ENCODE results near the gene THPO. TPM values are rescaled to one million over a fixed set of nuclear protein-coding genes. Genes with fewer than 3 reads are reported as not detected.

Gene THPO
- total RNA-seq, 1 experiment from 2014 or later = not detected

GRCh38 chr3:184354754-184355153 lies 23.3 kb downstream of the THPO start:
- no peaks in the 10 kb centered on the region for H3K9me2 ChIP-seq (replicated peaks; ENCODE audit: low read length)
- no peaks in the 10 kb centered on the region for H3K79me2 ChIP-seq (ENCODE audit: low read length)
- no peaks in the 10 kb centered on the region for H3K27me3 ChIP-seq (ENCODE audit: low read length)
- no peak overlapping the region for H3K4me2 ChIP-seq (ENCODE audit: low read length)
- no peaks in the 10 kb centered on the region for H3F3A ChIP-seq (ENCODE audit: low read length, unreplicated experiment)
- CTCF ChIA-PET = no interaction called here
- no peak overlapping the region for H3K27ac ChIP-seq (ENCODE audit: low read length)
- POLR2A ChIA-PET (ENCODE audit: unreplicated experiment) = no interaction called here
- H3K4me1 ChIP-seq (ENCODE audit: insufficient read depth, low read length) = no peaks in the 10 kb centered on the region
- ATAC-seq = peak; percentile 16
- no peak overlapping the region for H2AFZ ChIP-seq (ENCODE audit: low read length)
- DNase-seq = no peak
- intact Hi-C loops (cut with micrococcal nuclease) = no loop called here
- TF ChIP-seq EZH2phosphoT487 (IDR thresholded peaks at IDR 0.05; ENCODE audit: borderline replicate concordance, low read length) (no peak), EZH2 (IDR thresholded peaks at IDR 0.05; ENCODE audit: low read length, unreplicated experiment) (no peak)
- TF ChIP-seq, protein P1, sequence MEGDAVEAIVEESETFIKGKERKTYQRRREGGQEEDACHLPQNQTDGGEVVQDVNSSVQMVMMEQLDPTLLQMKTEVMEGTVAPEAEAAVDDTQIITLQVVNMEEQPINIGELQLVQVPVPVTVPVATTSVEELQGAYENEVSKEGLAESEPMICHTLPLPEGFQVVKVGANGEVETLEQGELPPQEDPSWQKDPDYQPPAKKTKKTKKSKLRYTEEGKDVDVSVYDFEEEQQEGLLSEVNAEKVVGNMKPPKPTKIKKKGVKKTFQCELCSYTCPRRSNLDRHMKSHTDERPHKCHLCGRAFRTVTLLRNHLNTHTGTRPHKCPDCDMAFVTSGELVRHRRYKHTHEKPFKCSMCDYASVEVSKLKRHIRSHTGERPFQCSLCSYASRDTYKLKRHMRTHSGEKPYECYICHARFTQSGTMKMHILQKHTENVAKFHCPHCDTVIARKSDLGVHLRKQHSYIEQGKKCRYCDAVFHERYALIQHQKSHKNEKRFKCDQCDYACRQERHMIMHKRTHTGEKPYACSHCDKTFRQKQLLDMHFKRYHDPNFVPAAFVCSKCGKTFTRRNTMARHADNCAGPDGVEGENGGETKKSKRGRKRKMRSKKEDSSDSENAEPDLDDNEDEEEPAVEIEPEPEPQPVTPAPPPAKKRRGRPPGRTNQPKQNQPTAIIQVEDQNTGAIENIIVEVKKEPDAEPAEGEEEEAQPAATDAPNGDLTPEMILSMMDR (conservative IDR thresholded peaks at IDR 0.05; ENCODE audit: low read depth, low read length) = no peak
- H3K36me3 ChIP-seq (ENCODE audit: low read depth, low read length) = peaks cover 9% of the 10 kb centered on the region; the same call in 1 of the 2 replicates
- no peaks in the 10 kb centered on the region for H4K20me1 ChIP-seq (ENCODE audit: low read length)
- no peak overlapping the region for H3K4me3 ChIP-seq (ENCODE audit: low read length)
- H3K9me3 ChIP-seq (ENCODE audit: low read length) = no peaks in the 10 kb centered on the region
- H3K9ac ChIP-seq (ENCODE audit: low read length) = no peak overlapping the region
- BruUV-seq (replicated peaks) = no TSS peak

DNA sequence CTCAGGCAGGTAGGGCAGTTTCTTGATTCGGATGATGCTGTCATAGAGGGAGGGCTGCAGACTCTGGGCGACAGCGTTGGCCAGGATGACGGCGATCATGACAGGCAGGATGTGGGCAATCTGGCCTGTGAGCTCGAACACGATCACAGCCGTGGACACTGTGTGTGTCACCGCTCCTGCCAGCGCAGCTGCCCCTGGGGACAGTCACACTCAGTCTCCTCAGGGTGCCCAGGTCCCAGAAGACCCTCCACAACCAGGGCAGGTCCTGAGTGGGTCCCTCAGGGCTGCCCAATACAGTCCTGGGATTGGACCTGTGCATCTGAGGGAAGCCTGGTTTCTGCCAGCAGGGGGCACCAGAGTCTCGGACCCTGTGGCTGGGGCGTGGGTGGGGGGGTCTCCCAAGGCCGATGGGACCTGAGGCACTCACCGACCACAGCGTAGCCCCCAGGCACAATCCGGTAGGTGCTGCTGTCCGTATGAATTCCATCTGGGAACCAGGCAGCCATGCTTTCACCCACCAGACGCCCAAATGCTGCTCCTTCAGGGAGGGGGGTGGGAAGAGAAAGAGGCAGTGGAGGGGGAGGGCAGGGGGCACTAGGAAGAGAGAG lies 23.8 kb downstream of the THPO start:
- ChIA-PET POLR2A (ENCODE audit: unreplicated experiment) (no interaction called here), CTCF (no interaction called here)
- TF ChIP-seq EZH2phosphoT487 (IDR thresholded peaks at IDR 0.05; ENCODE audit: borderline replicate concordance, low read length) (no peak), EZH2 (IDR thresholded peaks at IDR 0.05; ENCODE audit: low read length, unreplicated experiment) (no peak)
- TF ChIP-seq, protein P1 (conservative IDR thresholded peaks at IDR 0.05; ENCODE audit: low read depth, low read length) = peak; percentile 77
- ATAC-seq (peak; percentile 86), DNase-seq (peak; percentile 41)
- no peak overlapping the region for H3K4me3 ChIP-seq (ENCODE audit: low read length)
- no peaks in the 10 kb centered on the region for H3K9me3 ChIP-seq (ENCODE audit: low read length)
- intact Hi-C loops (cut with micrococcal nuclease) = no loop called here
- H3K4me2 ChIP-seq (ENCODE audit: low read length) = no peak overlapping the region
- no TSS peak for BruUV-seq (replicated peaks)
- H3K36me3 ChIP-seq (ENCODE audit: low read depth, low read length) = peaks cover 9% of the 10 kb centered on the region; the same call in 1 of the 2 replicates
- H3K79me2 ChIP-seq (ENCODE audit: low read length) = no peaks in the 10 kb centered on the region
- no peaks in the 10 kb centered on the region for H3K27me3 ChIP-seq (ENCODE audit: low read length)
- no peaks in the 10 kb centered on the region for H4K20me1 ChIP-seq (ENCODE audit: low read length)
- no peaks in the 10 kb centered on the region for H3K4me1 ChIP-seq (ENCODE audit: insufficient read depth, low read length)
- H3K27ac ChIP-seq (ENCODE audit: low read length) = no peak overlapping the region
- no peak overlapping the region for H2AFZ ChIP-seq (ENCODE audit: low read length)
- H3K9ac ChIP-seq (ENCODE audit: low read length) = no peak overlapping the region
- H3K9me2 ChIP-seq (replicated peaks; ENCODE audit: low read length) = no peaks in the 10 kb centered on the region
- H3F3A ChIP-seq (ENCODE audit: low read length, unreplicated experiment) = no peaks in the 10 kb centered on the region

DNA sequence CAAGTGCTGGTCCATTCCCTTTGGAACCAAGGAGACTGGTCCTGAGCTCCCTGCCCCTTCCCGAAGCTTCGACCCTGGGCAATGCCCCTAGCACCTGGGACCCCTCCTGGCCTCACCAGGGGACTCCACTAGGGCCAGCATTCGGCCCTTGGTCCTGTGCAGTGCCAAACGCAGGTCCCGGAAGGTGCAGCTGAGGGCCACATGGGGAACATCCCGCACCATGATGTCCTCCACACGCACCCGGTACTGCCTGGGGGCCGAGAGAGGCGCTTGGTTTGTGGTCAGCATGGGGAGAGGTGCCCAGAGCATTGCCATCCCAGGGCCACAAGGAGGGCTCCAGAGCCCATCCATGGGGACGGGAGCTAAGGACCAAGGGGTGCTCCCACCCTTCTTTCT lies 24.5 kb downstream of the THPO start:
- CTCF ChIA-PET = no interaction called here
- DNase-seq = no peak
- Histone ChIP-seq H3K9me2 (replicated peaks; ENCODE audit: low read length) (no peaks in the 10 kb centered on the region), H4K20me1 (ENCODE audit: low read length) (no peaks in the 10 kb centered on the region), H3K36me3 (ENCODE audit: low read depth, low read length) (peaks cover 9% of the 10 kb centered on the region; the same call in 1 of the 2 replicates), H3K4me2 (ENCODE audit: low read length) (no peak overlapping the region), H3K9ac (ENCODE audit: low read length) (no peak overlapping the region), H3K4me3 (ENCODE audit: low read length) (no peak overlapping the region), H3K27ac (ENCODE audit: low read length) (no peak overlapping the region), H3K4me1 (ENCODE audit: insufficient read depth, low read length) (no peaks in the 10 kb centered on the region), H2AFZ (ENCODE audit: low read length) (no peak overlapping the region), H3F3A (ENCODE audit: low read length, unreplicated experiment) (no peaks in the 10 kb centered on the region), H3K27me3 (ENCODE audit: low read length) (no peaks in the 10 kb centered on the region), H3K9me3 (ENCODE audit: low read length) (no peaks in the 10 kb centered on the region), H3K79me2 (ENCODE audit: low read length) (no peaks in the 10 kb centered on the region)
- TF ChIP-seq, protein P1 (conservative IDR thresholded peaks at IDR 0.05; ENCODE audit: low read depth, low read length) = no peak
- intact Hi-C loops (cut with micrococcal nuclease) = no loop called here
- ATAC-seq = no peak
- POLR2A ChIA-PET (ENCODE audit: unreplicated experiment) = interaction anchor here (0.6 kb wide), 1 partner anchor 54 kb away, joined by 3 read pairs; no protein-coding TSS in a partner anchor
- no TSS peak for BruUV-seq (replicated peaks)

Measured in PC-3 (cell line).